GM23248 (cell line): Measurements from ENCODE around the gene PSMB8. TPM values are rescaled to one million over a fixed set of nuclear protein-coding genes. Genes with fewer than 3 reads are reported as not detected.
A peak's percentile ranks its signal among the peaks of the same experiment; 100 is the strongest.

Source experiments
- DNase-seq: peaks from one replicate; pipeline ENCODE4 v3.0.0-alpha.2; 2015
- H2AFZ ChIP-seq: fragments of 200-600 bp; sonication (generic); 2 replicates; pipeline ENCODE4 v1.6.1; 2016; ENCODE audit warnings: antibody characterized with exemption
- H3F3A ChIP-seq: fragments of 200-600 bp; sonication (generic); 2 replicates; pipeline ENCODE4 v1.6.1; 2016; ENCODE audit warnings: mild to moderate bottlenecking, antibody characterized with exemption, mixed run types; ENCODE audit not compliant: insufficient read depth
- H3K27ac ChIP-seq: fragments of 200-600 bp; sonication (generic); 2 replicates; pipeline ENCODE4 v1.5.1; 2016; ENCODE audit warnings: mild to moderate bottlenecking
- H3K27me3 ChIP-seq: fragments of 200-600 bp; sonication (generic); replicated peaks from 2 replicates; pipeline ENCODE4 v1.6.1; 2016; ENCODE audit warnings: mild to moderate bottlenecking; ENCODE audit not compliant: insufficient read depth
- H3K36me3 ChIP-seq: fragments of 200-600 bp; sonication (generic); 2 replicates; pipeline ENCODE4 v1.6.1; 2016; ENCODE audit warnings: low read depth, mild to moderate bottlenecking
- H3K4me1 ChIP-seq: fragments of 200-600 bp; sonication (generic); 2 replicates; pipeline ENCODE4 v1.6.1; 2016; ENCODE audit warnings: mild to moderate bottlenecking; ENCODE audit not compliant: insufficient read depth
- H3K4me2 ChIP-seq: fragments of 200-600 bp; sonication (generic); one replicate; pipeline ENCODE4 v1.6.1; 2016; ENCODE audit warnings: mild to moderate bottlenecking; ENCODE audit not compliant: unreplicated experiment
- H3K4me3 ChIP-seq: fragments of 200-600 bp; sonication (generic); 2 replicates; pipeline ENCODE4 v1.5.1; 2016; ENCODE audit warnings: mild to moderate bottlenecking
- H3K79me2 ChIP-seq: fragments of 200-600 bp; sonication (generic); 2 replicates; pipeline ENCODE4 v1.6.1; 2016; ENCODE audit warnings: mild to moderate bottlenecking; ENCODE audit not compliant: insufficient read depth
- H3K9ac ChIP-seq: fragments of 200-600 bp; sonication (generic); 2 replicates; pipeline ENCODE4 v1.6.1; 2016; ENCODE audit warnings: mild to moderate bottlenecking
- H3K9me2 ChIP-seq: fragments of 200-600 bp; sonication (generic); 2 replicates; pipeline ENCODE4 v1.6.1; 2016; ENCODE audit warnings: mixed run types, mild to moderate bottlenecking, moderate library complexity; ENCODE audit not compliant: insufficient read depth
- H3K9me3 ChIP-seq: fragments of 200-600 bp; sonication (generic); one replicate; pipeline ENCODE4 v1.6.1; 2017; ENCODE audit warnings: low read depth
- H4K20me1 ChIP-seq: fragments of 200-600 bp; sonication (generic); 2 replicates; pipeline ENCODE4 v1.6.0; 2016; ENCODE audit not compliant: insufficient read depth
- EZH2 ChIP-seq: fragments of 200-600 bp; sonication (generic); IDR thresholded peaks from 2 replicates; pipeline ENCODE4 v1.6.1; 2018; ENCODE audit warnings: antibody characterized with exemption, mild to moderate bottlenecking; ENCODE audit not compliant: insufficient read depth, poor library complexity, severe bottlenecking
- EZH2phosphoT487 ChIP-seq: fragments of 200-600 bp; sonication (generic); IDR thresholded peaks from 2 replicates; pipeline ENCODE4 v1.6.1; 2018; ENCODE audit warnings: antibody characterized with exemption, moderate library complexity, mild to moderate bottlenecking, low read depth; ENCODE audit not compliant: insufficient read depth
- WGBS, 2 experiments: methylation state at CpG; one replicate each; pipeline ENCODE4 v1.1.6; 2015 to 2017; ENCODE audit warnings: low lambda C conversion rate in 2 of 2, low coverage in 1 of 2; ENCODE audit errors: missing lambda C conversion rate in 2 of 2; 5-methylcytosine and 5-hydroxymethylcytosine counted together
- in situ Hi-C: fragments of 300-500 bp; cut with MboI; formaldehyde crosslinking; loops from 2 replicates; pipeline ENCODE4 v1.15.0; 2020
- polyA plus RNA-seq: library from polyadenylated mRNA; unstranded; fragments of >200 nt; fragmentation: Nextera tagmentation; extraction: Ambion mirVana; gene quantifications from 2 replicates; pipeline ENCODE4 v1.2.1, GENCODE V29; 2016
- total RNA-seq: library from RNA; depleted of rRNA; stranded (reverse); fragments of >200 nt; shearing (Covaris generic); gene quantifications from 2 replicates; pipeline ENCODE4 v1.2.3, GENCODE V29; 2014; rRNA removed

Gene PSMB8
- 21.6 and 27.2 TPM in 2 replicates for total RNA-seq
- polyA plus RNA-seq, result 33.5 and 36.0 TPM in 2 replicates

- peak within 1 kb of the TSS; percentile 73 for H3K27ac ChIP-seq
- no peaks in the 10 kb centered on the region for H3K4me1 ChIP-seq
- no peaks in the 10 kb centered on the region for H3K9me3 ChIP-seq
- peak within 1 kb of the TSS; percentile 93 for H3K4me2 ChIP-seq
- in situ Hi-C loops, result no loop called here
- H3K27me3 ChIP-seq, result no peaks in the 10 kb centered on the region
- H3K36me3 ChIP-seq, result 0 out of 2 replicates have a peak, but pooled peaks cover 9% of the 10 kb centered on the region
- peaks cover 13% of the 10 kb centered on the region for H3F3A ChIP-seq
- no peaks in the 10 kb centered on the region for H3K79me2 ChIP-seq
- peak within 1 kb of the TSS; percentile 91 for H2AFZ ChIP-seq
- H4K20me1 ChIP-seq, result no peaks in the 10 kb centered on the region
- no peaks in the 10 kb centered on the region for H3K9me2 ChIP-seq
- peak within 1 kb of the TSS; percentile 98 for H3K4me3 ChIP-seq
- peak; percentile 96 for DNase-seq
- TF ChIP-seq EZH2phosphoT487, result no peak
- TF ChIP-seq EZH2, result no peak
- WGBS, 2 experiments, result 0 to 1% methylated on average over 40 of the region's 40 CpGs
- peak within 1 kb of the TSS; percentile 97 for H3K9ac ChIP-seq
Observed at GRCh38 chr6:32843979-32844838, at the start of gene PSMB8. TSS of gene PSMB8 (minus strand) at chr6:32844047. CDS start at chr6:32843996, 51 bp downstream.

DNA sequence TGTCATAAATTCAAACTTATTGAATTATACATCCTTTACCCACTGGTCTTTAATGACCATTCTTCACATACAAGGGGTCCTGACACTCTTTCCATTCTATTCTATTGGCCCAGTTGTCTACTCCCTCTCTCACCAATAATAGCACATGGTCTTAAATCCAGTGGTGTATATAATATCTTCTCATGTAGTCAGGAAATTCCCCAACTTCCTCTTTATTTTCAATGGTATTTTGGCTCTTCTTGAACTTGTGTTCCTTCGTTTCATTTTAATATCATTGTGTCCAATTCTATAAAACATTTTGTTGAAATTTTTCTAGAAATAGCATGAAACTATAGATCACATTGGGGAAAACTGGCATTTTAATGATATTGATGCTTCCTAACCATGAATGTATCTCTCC is 47.0 kb upstream of the PSMB8 start:
- no peak overlapping the region for H2AFZ ChIP-seq
- no peaks in the 10 kb centered on the region for H4K20me1 ChIP-seq
- H3K9ac ChIP-seq, result no peak overlapping the region
- H3K4me2 ChIP-seq, result no peak overlapping the region
- H3K79me2 ChIP-seq, result peaks cover 10% of the 10 kb centered on the region
- in situ Hi-C loops, result loop anchor here (10.0 kb wide), 1 partner anchor 94 kb away; no protein-coding TSS in a partner anchor
- H3K27ac ChIP-seq, result no peak overlapping the region
- no peaks in the 10 kb centered on the region for H3K27me3 ChIP-seq
- H3K4me3 ChIP-seq, result no peak overlapping the region
- peaks cover 13% of the 10 kb centered on the region; the same call in 1 of the 2 replicates for H3F3A ChIP-seq
- 6 to 19% methylated on average over 1 of the region's 1 CpG for WGBS, 2 experiments
- H3K36me3 ChIP-seq, result no peaks in the 10 kb centered on the region
- no peaks in the 10 kb centered on the region for H3K9me3 ChIP-seq
- DNase-seq, result no peak
- peaks cover 14% of the 10 kb centered on the region; the same call in 1 of the 2 replicates for H3K4me1 ChIP-seq
- H3K9me2 ChIP-seq, result no peaks in the 10 kb centered on the region
- TF ChIP-seq EZH2 (no peak), EZH2phosphoT487 (no peak)

- Histone ChIP-seq H2AFZ (no peak overlapping the region), H3F3A (peaks cover 13% of the 10 kb centered on the region; the same call in 1 of the 2 replicates), H3K9me2 (no peaks in the 10 kb centered on the region), H3K79me2 (no peaks in the 10 kb centered on the region), H4K20me1 (no peaks in the 10 kb centered on the region), H3K4me2 (no peak overlapping the region), H3K9ac (no peak overlapping the region), H3K27me3 (no peaks in the 10 kb centered on the region), H3K36me3 (no peaks in the 10 kb centered on the region), H3K9me3 (no peaks in the 10 kb centered on the region), H3K27ac (no peak overlapping the region), H3K4me1 (0 out of 2 replicates have a peak, but pooled peaks cover 8% of the 10 kb centered on the region), H3K4me3 (no peak overlapping the region)
- no peak for TF ChIP-seq EZH2phosphoT487
- WGBS, 2 experiments, result 72 to 83% methylated on average over 1 of the region's 1 CpG
- in situ Hi-C loops, result no loop called here
- DNase-seq, result no peak
Observed at GRCh38 chr6:32889533-32889932, 45.7 kb upstream of the PSMB8 start.

DNA sequence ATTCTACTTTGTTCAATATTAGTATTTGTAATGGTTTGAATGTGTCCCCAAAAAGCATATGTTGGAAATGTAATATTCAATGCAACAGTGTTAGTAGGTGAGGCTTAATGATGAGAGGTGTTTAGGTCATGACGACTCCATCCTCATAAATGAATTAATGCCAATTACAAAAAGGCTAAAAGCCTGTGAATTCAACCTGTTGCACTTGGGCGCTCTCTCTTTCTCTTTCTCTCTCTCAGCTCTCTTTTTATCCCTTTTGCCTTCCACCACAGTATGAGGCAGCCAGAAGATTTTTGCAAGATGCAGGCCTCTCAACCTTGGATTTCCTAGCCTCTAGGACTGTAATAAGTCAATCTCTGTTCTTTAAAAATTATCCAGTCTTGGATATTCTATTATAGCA is 44.7 kb upstream of the PSMB8 start:
- Histone ChIP-seq H3K79me2 (no peaks in the 10 kb centered on the region), H3K27ac (no peak overlapping the region), H3K9me3 (no peaks in the 10 kb centered on the region), H3K4me3 (no peak overlapping the region), H3K9ac (no peak overlapping the region), H3K4me1 (0 out of 2 replicates have a peak, but pooled peaks cover 8% of the 10 kb centered on the region), H2AFZ (no peak overlapping the region), H3K9me2 (no peaks in the 10 kb centered on the region), H3K27me3 (no peaks in the 10 kb centered on the region), H4K20me1 (no peaks in the 10 kb centered on the region), H3K4me2 (no peak overlapping the region), H3F3A (peaks cover 13% of the 10 kb centered on the region; the same call in 1 of the 2 replicates), H3K36me3 (no peaks in the 10 kb centered on the region)
- TF ChIP-seq EZH2 (no peak), EZH2phosphoT487 (no peak)
- in situ Hi-C loops, result no loop called here
- 92 to 95% methylated on average over 2 of the region's 2 CpGs for WGBS, 2 experiments
- no peak for DNase-seq
